HG02610 (cell line): ENCODE measurements around the gene NKAIN1.
"Not testable (repeated sequence)": the region's sequence is repeated elsewhere in the genome, so short reads cannot be mapped to it uniquely, and the experiment has no call there.

Experiments
- ATAC-seq: cut with Tn5 transposase; IDR thresholded peaks from one replicate; pipeline ENCODE4 v1.9.1; 2021; ENCODE audit warnings: mild to moderate bottlenecking, moderate library complexity; ENCODE audit not compliant: unreplicated experiment

NKAIN1 gene

GRCh38 chr1:31154632-31155215 is 85.0 kb downstream of the NKAIN1 start:
- ATAC-seq = peak; percentile 19

- ATAC-seq = no peak
Observed at GRCh38 chr1:31154000-31154631, 85.6 kb downstream of the NKAIN1 start.

GRCh38 chr1:31153423-31153822 is 86.3 kb downstream of the NKAIN1 start:
- no peak for ATAC-seq

GRCh38 chr1:31152181-31152795 is 87.4 kb downstream of the NKAIN1 start:
- no peak for ATAC-seq

- ATAC-seq = no peak
Observed at GRCh38 chr1:31151402-31151801, 88.3 kb downstream of the NKAIN1 start.

GRCh38 chr1:31148409-31148808 is 91.3 kb downstream of the NKAIN1 start:
- ATAC-seq = no peak

- no peak for ATAC-seq
Observed at GRCh38 chr1:31145648-31146047, 94.0 kb downstream of the NKAIN1 start.

GRCh38 chr1:31144442-31144841 is 95.2 kb downstream of the NKAIN1 start:
- no peak for ATAC-seq

- no peak for ATAC-seq
Observed at GRCh38 chr1:31143455-31143854, 96.2 kb downstream of the NKAIN1 start.

GRCh38 chr1:31142406-31142805 is 97.3 kb downstream of the NKAIN1 start:
- ATAC-seq = no peak

- ATAC-seq = no peak
Observed at GRCh38 chr1:31140299-31140698, 99.4 kb downstream of the NKAIN1 start.

GRCh38 chr1:31138797-31139521 is 100.7 kb downstream of the NKAIN1 start:
- not testable (repeated sequence) for ATAC-seq

GRCh38 chr1:31137873-31138272 is 101.8 kb downstream of the NKAIN1 start:
- ATAC-seq = not testable (repeated sequence)

- no peak for ATAC-seq
Observed at GRCh38 chr1:31135973-31136600, 103.6 kb downstream of the NKAIN1 start.

- no peak for ATAC-seq
Observed at GRCh38 chr1:31133368-31133767, 106.3 kb downstream of the NKAIN1 start.
